Right atrium auricular region (tissue), 2 donors: ENCODE results near the gene DUS4L. TPM values are rescaled to one million over a fixed set of nuclear protein-coding genes. Genes with fewer than 3 reads are reported as not detected.
"Not testable (repeated sequence)": the region's sequence is repeated elsewhere in the genome, so short reads cannot be mapped to it uniquely, and the experiment has no call there.

Experiments
- DNase-seq: peaks from one replicate; pipeline ENCODE4 v3.0.0-alpha.2; 2019; ENCODE audit warnings: low spot score
- H3K27ac ChIP-seq, 2 donors: fragments of 200-600 bp; sonication (generic); 1 replicate in 1 of 2; 2 replicates in 1 of 2; pipeline ENCODE4 v1.5.1; 2016 to 2019
- H3K27me3 ChIP-seq, 2 donors: fragments of 200-600 bp; sonication (generic); one replicate each; pipeline versions ENCODE4 v1.5.1 to v1.6.0; 2017 to 2019
- H3K36me3 ChIP-seq: fragments of 200-600 bp; sonication (generic); one replicate; pipeline ENCODE4 v1.5.1; 2016
- H3K4me1 ChIP-seq, 2 donors: fragments of 200-600 bp; sonication (generic); one replicate each; pipeline versions ENCODE4 v1.5.1 to v1.6.0; 2017 to 2019
- H3K4me3 ChIP-seq, 2 donors: fragments of 200-600 bp; sonication (generic); 1 replicate in 1 of 2; 2 replicates in 1 of 2; pipeline ENCODE4 v1.5.1; 2017 to 2019; ENCODE audit warnings: mild to moderate bottlenecking in 1 of 2, moderate library complexity in 1 of 2
- H3K9me3 ChIP-seq, 2 donors: fragments of 200-600 bp; sonication (generic); one replicate each; pipeline ENCODE4 v1.5.1; 2019
- total RNA-seq, 2 donors: library from RNA; depleted of rRNA; stranded (reverse); fragments of >200 nt; gene quantifications; one replicate each; pipeline ENCODE4 v1.1.0, GENCODE V29; 2016
- TF ChIP-seq, protein P1 (sequence below), 2 donors: fragments of 200-600 bp; sonication (generic); IDR thresholded peaks; one replicate each; pipeline ENCODE4 v1.5.1; 2019; ENCODE audit warnings: antibody characterized with exemption in 2 of 2

Gene DUS4L
- total RNA-seq, 2 donors from 2014 or later: 5.0 to 7.2 TPM

DNA sequence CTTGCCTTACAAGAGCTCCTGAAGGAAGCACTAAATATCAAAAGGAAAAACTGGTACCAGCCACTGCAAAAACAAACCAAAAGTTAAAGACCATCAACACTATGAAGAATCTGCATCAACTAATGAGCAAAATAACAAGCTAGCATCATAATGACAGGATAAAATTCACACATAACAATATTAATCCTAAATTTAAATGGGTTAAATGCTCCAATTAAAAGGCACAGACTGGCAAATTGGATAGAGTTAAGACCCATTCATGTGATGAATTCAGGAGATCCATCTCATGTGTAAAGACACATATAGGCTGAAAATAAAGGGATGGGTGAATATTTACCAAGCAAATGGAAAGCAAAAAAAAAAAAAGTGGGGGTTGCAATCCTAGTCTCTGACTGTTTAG is 29.6 kb upstream of the DUS4L start:
- H3K27ac ChIP-seq: no peak overlapping the region
- no peaks in the 10 kb centered on the region for H3K4me1 ChIP-seq
- H3K36me3 ChIP-seq: no peaks in the 10 kb centered on the region
- no peak overlapping the region for H3K4me3 ChIP-seq
- TF ChIP-seq, protein P1, sequence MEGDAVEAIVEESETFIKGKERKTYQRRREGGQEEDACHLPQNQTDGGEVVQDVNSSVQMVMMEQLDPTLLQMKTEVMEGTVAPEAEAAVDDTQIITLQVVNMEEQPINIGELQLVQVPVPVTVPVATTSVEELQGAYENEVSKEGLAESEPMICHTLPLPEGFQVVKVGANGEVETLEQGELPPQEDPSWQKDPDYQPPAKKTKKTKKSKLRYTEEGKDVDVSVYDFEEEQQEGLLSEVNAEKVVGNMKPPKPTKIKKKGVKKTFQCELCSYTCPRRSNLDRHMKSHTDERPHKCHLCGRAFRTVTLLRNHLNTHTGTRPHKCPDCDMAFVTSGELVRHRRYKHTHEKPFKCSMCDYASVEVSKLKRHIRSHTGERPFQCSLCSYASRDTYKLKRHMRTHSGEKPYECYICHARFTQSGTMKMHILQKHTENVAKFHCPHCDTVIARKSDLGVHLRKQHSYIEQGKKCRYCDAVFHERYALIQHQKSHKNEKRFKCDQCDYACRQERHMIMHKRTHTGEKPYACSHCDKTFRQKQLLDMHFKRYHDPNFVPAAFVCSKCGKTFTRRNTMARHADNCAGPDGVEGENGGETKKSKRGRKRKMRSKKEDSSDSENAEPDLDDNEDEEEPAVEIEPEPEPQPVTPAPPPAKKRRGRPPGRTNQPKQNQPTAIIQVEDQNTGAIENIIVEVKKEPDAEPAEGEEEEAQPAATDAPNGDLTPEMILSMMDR (IDR thresholded peaks at IDR 0.05): no peak
- no peaks in the 10 kb centered on the region for H3K9me3 ChIP-seq
- no peaks in the 10 kb centered on the region for H3K27me3 ChIP-seq
- no peak for DNase-seq

DNA sequence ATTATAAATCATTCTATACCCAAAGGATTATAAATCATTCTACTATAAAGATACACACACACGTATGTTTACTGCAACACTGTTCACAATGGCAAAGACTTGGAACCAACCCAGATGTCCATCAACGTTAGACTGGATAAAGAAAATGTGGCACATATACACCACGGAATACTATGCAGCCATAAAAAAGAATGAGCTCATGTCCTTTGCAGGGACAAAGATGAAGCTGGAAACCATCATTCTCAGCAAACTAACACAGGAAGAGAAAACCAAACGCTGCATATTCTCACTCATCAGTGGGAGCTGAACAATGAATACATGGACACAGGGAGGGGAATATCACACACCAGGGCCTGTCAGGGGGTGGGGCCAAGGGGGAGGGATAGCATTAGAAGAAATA is 26.5 kb upstream of the DUS4L start:
- not testable (repeated sequence) for H3K36me3 ChIP-seq, H3K4me1 ChIP-seq, H3K27ac ChIP-seq, DNase-seq, H3K27me3 ChIP-seq, H3K4me3 ChIP-seq, H3K9me3 ChIP-seq

DNA sequence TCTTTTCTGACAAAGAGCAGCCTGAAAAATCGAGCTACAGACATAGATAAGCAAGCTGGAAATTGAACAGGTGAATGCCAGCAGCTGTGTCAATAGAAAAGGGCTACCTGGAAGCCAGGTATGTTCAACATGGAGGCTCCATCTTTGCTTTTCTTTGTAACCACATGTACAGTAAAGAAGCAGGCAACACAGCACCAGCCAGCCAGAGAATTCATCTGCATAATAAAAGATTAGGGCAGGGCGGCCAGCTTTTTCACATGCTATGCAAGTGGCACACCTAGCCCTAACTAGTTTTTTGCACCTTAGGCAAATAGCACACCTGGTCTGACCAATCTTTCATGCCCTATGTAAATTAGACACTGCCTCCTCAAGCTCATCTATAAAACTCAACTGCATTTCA is 25.8 kb upstream of the DUS4L start:
- H3K4me3 ChIP-seq: no peak overlapping the region
- no peak for DNase-seq
- H3K4me1 ChIP-seq: no peaks in the 10 kb centered on the region
- no peaks in the 10 kb centered on the region for H3K27me3 ChIP-seq
- no peaks in the 10 kb centered on the region for H3K36me3 ChIP-seq
- TF ChIP-seq, protein P1 (IDR thresholded peaks at IDR 0.05): no peak
- H3K27ac ChIP-seq: no peak overlapping the region
- no peaks in the 10 kb centered on the region for H3K9me3 ChIP-seq

DNA sequence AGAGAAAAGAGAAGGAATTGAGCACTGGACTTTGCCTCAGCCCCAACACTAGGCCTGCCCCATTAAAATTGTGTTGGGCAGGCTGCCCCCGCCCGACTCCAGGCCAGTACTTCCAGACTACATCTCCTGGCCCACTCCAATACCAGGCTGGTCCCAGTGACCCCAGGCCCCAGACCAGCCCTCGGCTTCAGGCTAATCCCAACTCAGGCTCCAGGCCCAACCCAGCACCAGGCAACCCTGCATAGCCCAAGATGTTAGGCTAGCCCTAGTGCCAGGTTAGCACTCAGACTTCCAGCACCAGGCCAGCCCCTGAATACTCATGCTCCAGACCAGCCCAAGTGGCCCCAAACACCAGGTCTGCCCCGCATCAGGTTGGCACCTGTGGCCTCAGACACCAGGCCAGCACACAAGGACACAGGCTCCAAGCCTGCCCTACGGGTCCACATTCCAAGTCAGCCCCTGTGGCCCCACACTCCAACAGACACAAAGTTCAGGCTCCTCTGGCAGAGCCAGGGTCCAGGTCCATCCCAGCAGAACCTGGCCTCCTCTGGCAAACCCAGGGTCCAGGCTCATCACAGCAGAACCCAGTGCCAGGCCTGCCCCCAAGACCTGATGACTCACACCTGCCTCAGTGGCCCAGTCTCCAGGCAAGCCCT is 20.3 kb upstream of the DUS4L start:
- TF ChIP-seq, protein P1 (IDR thresholded peaks at IDR 0.05): no peak
- no peak for DNase-seq

DNA sequence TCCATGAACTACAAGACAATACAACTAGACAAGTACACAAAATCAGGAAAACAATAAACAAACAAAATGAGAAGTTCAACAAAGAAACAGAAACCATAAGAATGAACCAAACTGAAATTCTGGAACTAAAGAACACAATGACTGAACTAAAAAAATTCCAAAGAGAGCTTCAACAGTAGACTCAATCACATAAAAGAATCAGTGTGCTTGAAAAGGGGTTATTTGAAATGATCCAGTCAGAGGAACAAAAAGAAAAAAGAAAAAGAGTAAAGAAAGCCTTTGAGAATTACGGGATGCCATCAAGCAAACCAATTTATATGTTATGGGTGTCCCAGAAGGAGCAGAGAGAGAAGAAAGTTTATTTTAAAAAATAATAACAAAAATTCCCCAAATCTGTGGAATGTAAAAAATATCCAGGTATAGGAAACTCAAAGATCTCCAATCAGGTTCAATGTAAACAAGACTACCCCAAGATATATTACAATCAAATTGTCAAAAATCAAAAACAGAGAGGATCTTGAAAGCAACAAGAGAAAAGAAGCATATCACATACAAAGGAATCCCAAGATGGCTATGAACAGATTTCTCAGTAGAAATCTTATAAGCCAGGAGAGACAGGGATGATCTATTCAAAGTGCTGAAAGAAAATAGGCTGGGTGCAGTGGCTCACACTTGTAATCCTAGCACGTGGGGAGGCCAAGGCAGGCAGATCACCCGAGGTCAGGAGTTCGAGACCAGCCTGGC is 18.8 kb upstream of the DUS4L start:
- peaks cover 6 to 16% of the 10 kb centered on the region in 2 donors for H3K9me3 ChIP-seq
- H3K36me3 ChIP-seq: peaks cover 26% of the 10 kb centered on the region
- DNase-seq: no peak
- no peak overlapping the region for H3K27ac ChIP-seq
- H3K4me1 ChIP-seq: no peaks in the 10 kb centered on the region
- TF ChIP-seq, protein P1 (IDR thresholded peaks at IDR 0.05): no peak
- H3K4me3 ChIP-seq: no peak overlapping the region
- H3K27me3 ChIP-seq: no peaks in the 10 kb centered on the region

More for the DNA sequence above, 20.3 kb upstream of the DUS4L start:
- Histone ChIP-seq H3K27ac (no peak overlapping the region), H3K27me3 (no peaks in the 10 kb centered on the region), H3K36me3 (peaks cover 26% of the 10 kb centered on the region), H3K4me1 (no peaks in the 10 kb centered on the region), H3K4me3 (no peak overlapping the region), H3K9me3 (peaks cover 6 to 16% of the 10 kb centered on the region in 2 donors)

DNA sequence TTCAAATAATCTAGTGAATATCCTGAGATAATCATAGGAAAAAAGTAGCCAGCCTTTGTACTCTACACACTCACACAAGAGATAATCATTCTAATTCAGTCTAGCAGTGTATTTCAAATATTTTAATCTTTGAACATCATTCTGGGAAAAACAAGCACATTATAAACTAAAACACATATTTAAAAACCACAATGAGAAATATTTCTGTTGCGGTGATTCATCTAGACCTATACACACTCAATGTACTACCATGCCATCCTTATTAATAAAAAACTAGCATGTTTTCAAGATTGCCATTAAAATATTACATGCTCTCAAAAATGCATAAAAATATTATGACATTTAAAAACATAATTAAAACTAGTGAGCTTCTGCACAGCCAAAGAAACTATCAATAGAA is 11.8 kb upstream of the DUS4L start:
- no peaks in the 10 kb centered on the region for H3K4me1 ChIP-seq
- no peak overlapping the region for H3K27ac ChIP-seq
- no peak overlapping the region for H3K4me3 ChIP-seq
- no peak for DNase-seq
- H3K36me3 ChIP-seq: peaks cover 9% of the 10 kb centered on the region
- no peaks in the 10 kb centered on the region for H3K9me3 ChIP-seq
- no peaks in the 10 kb centered on the region for H3K27me3 ChIP-seq
- TF ChIP-seq, protein P1 (IDR thresholded peaks at IDR 0.05): no peak
